ENCODE results near the gene TPK1.

TPK1 gene

DNA sequence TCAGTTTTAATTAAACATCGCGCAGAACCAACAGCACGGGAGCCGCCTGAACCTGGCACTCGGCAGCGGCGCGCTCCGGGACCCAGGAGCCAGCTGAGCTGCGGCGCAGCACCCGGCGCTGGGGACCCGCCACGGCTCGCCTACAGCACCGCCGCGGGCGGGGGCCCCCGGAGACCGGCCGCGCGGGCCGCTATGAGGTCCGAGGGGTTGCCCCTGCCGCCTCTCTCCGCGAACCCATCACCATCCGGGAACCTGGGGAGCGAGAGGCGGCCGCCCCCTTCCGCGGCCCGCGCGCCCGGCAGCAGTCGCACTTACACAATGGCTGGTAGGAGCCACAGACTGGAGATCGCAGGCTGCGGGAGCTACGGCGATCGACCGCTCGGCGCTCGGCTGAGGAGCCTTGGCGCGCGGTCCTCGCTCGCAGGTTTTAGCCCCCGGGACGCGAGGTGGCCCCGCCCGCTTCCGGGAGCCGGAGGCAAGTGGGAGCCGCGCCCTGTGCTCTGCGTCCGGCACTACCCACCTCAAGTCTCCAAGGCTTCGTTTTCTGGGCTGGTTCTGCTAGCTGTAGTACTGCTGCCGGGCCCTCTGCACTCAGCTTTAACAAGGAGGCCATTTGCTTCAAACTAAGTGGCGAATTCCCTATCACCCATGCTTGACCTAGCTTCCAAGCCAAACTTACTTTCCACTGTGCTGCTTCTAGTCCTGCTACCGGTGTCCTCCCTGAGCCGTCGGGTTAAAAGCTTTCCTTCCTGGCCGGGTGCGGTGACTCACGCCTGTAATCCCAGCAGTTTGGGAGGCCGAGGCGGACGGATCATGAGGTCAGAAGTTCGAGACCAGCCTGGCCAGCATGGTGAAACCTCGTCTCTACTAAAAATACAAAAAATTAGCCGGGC lies at the start of gene TPK1:
TSS of gene TPK1 (minus strand) at position 402 of the 893 bp plus-strand sequence. CDS start 451 bp downstream, outside the sequence.
- H3K36me3 ChIP-seq (ENCODE audit: insufficient read depth, low read length) = no peaks in the 10 kb centered on the region
- H3K27me3 ChIP-seq (ENCODE audit: insufficient read depth, low read length) = no peaks in the 10 kb centered on the region
- peak within 1 kb of the TSS; percentile 98 for H2AFZ ChIP-seq (ENCODE audit: low read depth, low read length)
- peaks cover 3% of the 10 kb centered on the region for H3K4me1 ChIP-seq (ENCODE audit: insufficient read depth, low read length)
- H3K9me3 ChIP-seq (ENCODE audit: low read length) = no peaks in the 10 kb centered on the region
- H3K4me3 ChIP-seq (ENCODE audit: low read length) = peak within 1 kb of the TSS; percentile 78

DNA sequence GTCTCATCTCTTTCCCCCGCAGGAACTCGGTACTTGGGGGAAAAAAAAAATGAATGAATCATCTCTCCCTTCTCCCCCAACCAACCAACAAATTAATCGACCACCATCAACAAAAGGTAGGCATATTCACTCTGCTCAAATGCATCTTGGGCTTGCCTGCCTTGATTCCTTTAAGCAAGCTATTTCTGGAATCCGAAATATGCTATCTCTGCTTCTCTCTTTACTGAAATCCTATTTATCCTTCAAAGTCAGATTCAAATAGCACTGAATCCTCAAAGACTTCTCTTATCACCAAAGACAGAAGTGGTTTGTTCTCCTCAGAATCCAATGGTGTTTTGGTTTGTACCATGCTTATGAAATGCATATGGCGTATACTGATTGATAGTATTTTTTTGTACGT lies 49.6 kb upstream of the TPK1 start:
- H2AFZ ChIP-seq (ENCODE audit: low read depth, low read length) = no peak overlapping the region
- no peak overlapping the region for H3K4me3 ChIP-seq (ENCODE audit: low read length)
- no peaks in the 10 kb centered on the region for H3K9me3 ChIP-seq (ENCODE audit: low read length)
- H3K4me1 ChIP-seq (ENCODE audit: insufficient read depth, low read length) = no peaks in the 10 kb centered on the region
- H3K36me3 ChIP-seq (ENCODE audit: insufficient read depth, low read length) = no peaks in the 10 kb centered on the region
- no peaks in the 10 kb centered on the region for H3K27me3 ChIP-seq (ENCODE audit: insufficient read depth, low read length)

GRCh38 chr7:144884896-144885295 lies 49.0 kb upstream of the TPK1 start:
- Histone ChIP-seq H2AFZ (ENCODE audit: low read depth, low read length) (no peak overlapping the region), H3K4me3 (ENCODE audit: low read length) (no peak overlapping the region), H3K4me1 (ENCODE audit: insufficient read depth, low read length) (no peaks in the 10 kb centered on the region), H3K9me3 (ENCODE audit: low read length) (no peaks in the 10 kb centered on the region), H3K27me3 (ENCODE audit: insufficient read depth, low read length) (no peaks in the 10 kb centered on the region), H3K36me3 (ENCODE audit: insufficient read depth, low read length) (no peaks in the 10 kb centered on the region)

DNA sequence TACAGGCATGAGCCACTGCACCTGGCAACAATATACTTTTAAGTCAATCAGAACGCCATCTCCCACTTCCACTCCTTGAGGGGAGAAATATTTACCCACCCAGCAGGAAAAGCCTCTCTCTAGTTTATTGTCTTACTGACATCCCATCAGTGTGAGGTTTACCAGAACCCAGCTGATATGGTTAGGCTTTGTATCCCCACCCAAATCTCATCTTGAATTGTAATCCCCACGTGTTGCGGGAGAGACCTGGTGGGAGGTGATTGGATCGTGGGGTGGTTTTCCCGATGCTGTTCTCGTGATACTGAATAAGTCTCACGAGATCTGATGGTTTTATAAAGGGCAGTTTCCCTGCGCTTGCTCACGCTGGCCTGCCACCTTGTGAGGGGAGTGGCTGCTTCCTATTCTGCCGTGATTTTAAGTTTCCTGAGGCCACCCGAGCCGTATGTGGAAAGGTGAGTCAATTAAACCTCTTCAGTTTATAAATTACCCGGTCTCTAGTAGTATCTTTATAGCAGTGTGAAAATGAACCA lies 37.5 kb upstream of the TPK1 start:
- H3K36me3 ChIP-seq (ENCODE audit: insufficient read depth, low read length) = no peaks in the 10 kb centered on the region
- no peak overlapping the region for H3K4me3 ChIP-seq (ENCODE audit: low read length)
- no peak overlapping the region for H2AFZ ChIP-seq (ENCODE audit: low read depth, low read length)
- no peaks in the 10 kb centered on the region for H3K9me3 ChIP-seq (ENCODE audit: low read length)
- H3K27me3 ChIP-seq (ENCODE audit: insufficient read depth, low read length) = no peaks in the 10 kb centered on the region
- no peaks in the 10 kb centered on the region for H3K4me1 ChIP-seq (ENCODE audit: insufficient read depth, low read length)

- Histone ChIP-seq H3K4me1 (ENCODE audit: insufficient read depth, low read length) (no peaks in the 10 kb centered on the region), H3K36me3 (ENCODE audit: insufficient read depth, low read length) (no peaks in the 10 kb centered on the region), H3K9me3 (ENCODE audit: low read length) (no peaks in the 10 kb centered on the region), H3K4me3 (ENCODE audit: low read length) (no peak overlapping the region), H3K27me3 (ENCODE audit: insufficient read depth, low read length) (no peaks in the 10 kb centered on the region), H2AFZ (ENCODE audit: low read depth, low read length) (no peak overlapping the region)
These were observed 33.2 kb upstream of the TPK1 start for GRCh38 chr7:144869082-144869481.

DNA sequence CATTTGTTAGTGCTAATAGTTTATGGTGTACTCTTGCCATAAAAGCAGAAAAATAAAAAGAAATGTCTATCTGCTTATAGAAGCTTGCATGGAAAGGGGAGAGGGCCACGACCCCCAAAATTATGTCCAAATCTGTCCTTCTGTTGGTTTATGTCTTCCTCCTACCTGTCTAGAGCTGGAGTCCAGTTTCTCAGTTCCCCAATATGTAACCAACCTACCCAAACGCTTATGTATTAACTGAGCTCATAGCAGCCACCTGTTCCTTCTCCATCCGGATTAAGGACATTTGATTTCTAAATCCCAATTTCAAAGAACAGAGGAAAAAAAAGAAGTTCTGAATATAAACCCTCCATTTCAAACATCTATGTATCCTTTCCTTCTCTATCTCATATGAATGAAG lies 30.3 kb upstream of the TPK1 start:
- Histone ChIP-seq H3K27me3 (ENCODE audit: insufficient read depth, low read length) (no peaks in the 10 kb centered on the region), H3K4me3 (ENCODE audit: low read length) (no peak overlapping the region), H2AFZ (ENCODE audit: low read depth, low read length) (no peak overlapping the region), H3K36me3 (ENCODE audit: insufficient read depth, low read length) (no peaks in the 10 kb centered on the region), H3K9me3 (ENCODE audit: low read length) (no peaks in the 10 kb centered on the region), H3K4me1 (ENCODE audit: insufficient read depth, low read length) (no peaks in the 10 kb centered on the region)

DNA sequence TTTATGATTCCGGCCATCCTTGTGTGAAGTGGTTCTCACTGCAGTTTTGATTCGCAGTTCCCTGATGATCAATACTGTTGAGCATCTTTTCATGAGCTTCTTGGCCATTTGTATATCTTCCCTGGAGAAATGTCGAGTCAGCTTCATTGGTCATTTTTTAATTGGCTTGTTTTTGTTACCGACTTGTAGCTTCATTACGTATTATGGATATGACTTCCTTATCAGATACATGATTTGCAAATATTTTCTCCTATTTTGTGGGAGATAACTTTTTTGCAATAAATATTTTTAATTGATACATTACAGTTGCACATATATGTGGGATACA lies 27.4 kb upstream of the TPK1 start:
- Histone ChIP-seq H3K4me1 (ENCODE audit: insufficient read depth, low read length) (no peaks in the 10 kb centered on the region), H3K9me3 (ENCODE audit: low read length) (no peaks in the 10 kb centered on the region), H3K4me3 (ENCODE audit: low read length) (no peak overlapping the region), H2AFZ (ENCODE audit: low read depth, low read length) (no peak overlapping the region), H3K36me3 (ENCODE audit: insufficient read depth, low read length) (no peaks in the 10 kb centered on the region), H3K27me3 (ENCODE audit: insufficient read depth, low read length) (no peaks in the 10 kb centered on the region)

DNA sequence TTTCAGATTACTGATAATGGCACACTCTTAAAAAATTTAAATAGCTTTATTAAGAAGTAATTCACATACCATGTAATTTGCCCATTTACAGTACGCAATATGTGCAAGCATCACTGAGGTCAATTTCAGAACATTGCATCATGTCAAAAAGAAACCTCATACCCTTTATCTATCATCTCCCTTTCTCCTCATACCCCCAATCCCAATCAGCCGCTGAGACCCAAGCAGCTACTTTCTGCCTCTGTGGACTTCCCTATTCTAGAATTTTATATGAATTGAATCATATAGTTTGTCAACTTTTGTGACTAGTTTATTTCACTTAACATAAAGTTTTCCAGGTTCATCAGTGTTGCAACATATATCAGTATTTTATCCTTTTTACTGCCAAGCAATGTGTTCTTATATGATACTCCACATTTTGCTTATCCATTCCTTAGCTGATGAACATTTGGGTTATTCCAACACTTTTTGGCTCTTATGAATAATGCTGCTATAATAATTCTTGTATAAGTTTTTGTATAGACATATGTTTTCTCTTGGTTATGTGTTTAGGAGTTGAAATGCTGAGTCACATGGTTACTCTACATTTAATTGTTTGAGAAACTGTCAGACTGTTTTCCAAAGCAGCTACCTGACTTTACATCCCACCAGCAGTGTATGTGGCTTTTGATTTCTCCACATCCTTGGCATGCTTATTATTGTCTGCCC lies 26.9 kb upstream of the TPK1 start:
- Histone ChIP-seq H2AFZ (ENCODE audit: low read depth, low read length) (no peak overlapping the region), H3K27me3 (ENCODE audit: insufficient read depth, low read length) (no peaks in the 10 kb centered on the region), H3K4me1 (ENCODE audit: insufficient read depth, low read length) (no peaks in the 10 kb centered on the region), H3K9me3 (ENCODE audit: low read length) (no peaks in the 10 kb centered on the region), H3K36me3 (ENCODE audit: insufficient read depth, low read length) (no peaks in the 10 kb centered on the region), H3K4me3 (ENCODE audit: low read length) (no peak overlapping the region)

- no peaks in the 10 kb centered on the region for H3K27me3 ChIP-seq (ENCODE audit: insufficient read depth, low read length)
- H3K4me3 ChIP-seq (ENCODE audit: low read length) = no peak overlapping the region
- H3K36me3 ChIP-seq (ENCODE audit: insufficient read depth, low read length) = no peaks in the 10 kb centered on the region
- H2AFZ ChIP-seq (ENCODE audit: low read depth, low read length) = no peak overlapping the region
- no peaks in the 10 kb centered on the region for H3K9me3 ChIP-seq (ENCODE audit: low read length)
- H3K4me1 ChIP-seq (ENCODE audit: insufficient read depth, low read length) = no peaks in the 10 kb centered on the region
These were observed 23.9 kb upstream of the TPK1 start for GRCh38 chr7:144859739-144860138.

- H3K9me3 ChIP-seq (ENCODE audit: low read length) = no peaks in the 10 kb centered on the region
- no peak overlapping the region for H3K4me3 ChIP-seq (ENCODE audit: low read length)
- no peaks in the 10 kb centered on the region for H3K27me3 ChIP-seq (ENCODE audit: insufficient read depth, low read length)
- no peak overlapping the region for H2AFZ ChIP-seq (ENCODE audit: low read depth, low read length)
- H3K4me1 ChIP-seq (ENCODE audit: insufficient read depth, low read length) = no peaks in the 10 kb centered on the region
- H3K36me3 ChIP-seq (ENCODE audit: insufficient read depth, low read length) = no peaks in the 10 kb centered on the region
These were observed 21.6 kb upstream of the TPK1 start for GRCh38 chr7:144857463-144857862.

- no peaks in the 10 kb centered on the region for H3K4me1 ChIP-seq (ENCODE audit: insufficient read depth, low read length)
- H2AFZ ChIP-seq (ENCODE audit: low read depth, low read length) = no peak overlapping the region
- no peak overlapping the region for H3K4me3 ChIP-seq (ENCODE audit: low read length)
- H3K27me3 ChIP-seq (ENCODE audit: insufficient read depth, low read length) = no peaks in the 10 kb centered on the region
- no peaks in the 10 kb centered on the region for H3K9me3 ChIP-seq (ENCODE audit: low read length)
- H3K36me3 ChIP-seq (ENCODE audit: insufficient read depth, low read length) = no peaks in the 10 kb centered on the region
These were observed 19.1 kb upstream of the TPK1 start for GRCh38 chr7:144854839-144855424.

- no peaks in the 10 kb centered on the region for H3K9me3 ChIP-seq (ENCODE audit: low read length)
- no peak overlapping the region for H3K4me3 ChIP-seq (ENCODE audit: low read length)
- H2AFZ ChIP-seq (ENCODE audit: low read depth, low read length) = no peak overlapping the region
- no peaks in the 10 kb centered on the region for H3K4me1 ChIP-seq (ENCODE audit: insufficient read depth, low read length)
- no peaks in the 10 kb centered on the region for H3K27me3 ChIP-seq (ENCODE audit: insufficient read depth, low read length)
- H3K36me3 ChIP-seq (ENCODE audit: insufficient read depth, low read length) = no peaks in the 10 kb centered on the region
These were observed 17.7 kb upstream of the TPK1 start for GRCh38 chr7:144853542-144853941.

DNA sequence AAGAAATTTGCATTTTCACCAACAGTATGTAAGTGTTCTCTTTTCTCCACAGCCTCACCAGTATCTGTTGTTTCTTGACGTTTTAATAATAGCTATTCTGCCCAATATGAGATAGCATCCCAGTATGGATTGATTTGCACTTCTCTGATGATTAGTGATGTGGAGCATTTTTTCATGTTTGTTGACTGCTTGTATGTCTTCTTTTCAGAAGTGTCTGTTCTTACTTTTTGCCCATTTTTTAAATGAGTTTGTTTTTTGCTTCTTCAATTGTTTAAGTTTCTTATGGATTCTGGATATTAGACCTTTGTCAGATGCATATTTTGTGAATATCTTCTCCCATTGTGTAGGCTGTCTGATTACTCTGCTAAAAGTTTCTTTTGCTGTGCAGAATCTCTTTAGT lies 12.2 kb upstream of the TPK1 start:
- H3K9me3 ChIP-seq (ENCODE audit: low read length) = no peaks in the 10 kb centered on the region
- no peaks in the 10 kb centered on the region for H3K36me3 ChIP-seq (ENCODE audit: insufficient read depth, low read length)

More for the DNA sequence above, 12.2 kb upstream of the TPK1 start:
- no peak overlapping the region for H2AFZ ChIP-seq (ENCODE audit: low read depth, low read length)
- H3K4me1 ChIP-seq (ENCODE audit: insufficient read depth, low read length) = no peaks in the 10 kb centered on the region
- no peaks in the 10 kb centered on the region for H3K27me3 ChIP-seq (ENCODE audit: insufficient read depth, low read length)
- no peak overlapping the region for H3K4me3 ChIP-seq (ENCODE audit: low read length)
